Stimulated activated CD8-positive, alpha-beta memory T cell treated with anti-CD3 and anti-CD28 coated beads, Interleukin-4, amount 100 ng/mL, for 1 hour (primary cell): ENCODE results near the gene QRICH1.
A peak's percentile ranks its signal among the peaks of the same experiment; 100 is the strongest.

Experiments used
- DNase-seq, 2 donors: peaks; one replicate each; pipeline ENCODE4 v3.0.0-alpha.2; 2020; ENCODE audit warnings: low read depth in 2 of 2, low spot score in 1 of 2

Gene QRICH1

GRCh38 chr3:49034650-49035049 lies 59.2 kb downstream of the QRICH1 start:
- no peak for DNase-seq

GRCh38 chr3:49032646-49033304 lies 61.1 kb downstream of the QRICH1 start:
- DNase-seq: no peak

GRCh38 chr3:49030321-49030720 lies 63.5 kb downstream of the QRICH1 start:
- DNase-seq: no peak

- DNase-seq: no peak
Observed at GRCh38 chr3:49029563-49029884, 64.3 kb downstream of the QRICH1 start.

- peak; percentile 74 to 87 for DNase-seq
Observed at GRCh38 chr3:49028673-49029562, 65.0 kb downstream of the QRICH1 start, which contains the start of gene IMPDH2. Gene IMPDH2 (minus strand): TSS chr3:49029398. CDS start chr3:49029350, 48 bp downstream.

- DNase-seq: no peak
Observed at GRCh38 chr3:49028298-49028672, 65.6 kb downstream of the QRICH1 start.

GRCh38 chr3:49027634-49028033 lies 66.2 kb downstream of the QRICH1 start:
- DNase-seq: no peak

- DNase-seq: no peak
Observed at GRCh38 chr3:49026536-49026935, 67.3 kb downstream of the QRICH1 start.

- DNase-seq: no peak
Observed at GRCh38 chr3:49025793-49026520, 67.9 kb downstream of the QRICH1 start.

GRCh38 chr3:49025005-49025792 lies 68.7 kb downstream of the QRICH1 start:
- DNase-seq: no peak

- DNase-seq: no peak
Observed at GRCh38 chr3:49024449-49024848, 69.4 kb downstream of the QRICH1 start.

GRCh38 chr3:49023775-49024174 lies 70.1 kb downstream of the QRICH1 start:
- no peak for DNase-seq

GRCh38 chr3:49022688-49023171 lies 71.1 kb downstream of the QRICH1 start:
- DNase-seq: no peak

- DNase-seq: peak; percentile 84
Observed at GRCh38 chr3:49021813-49022687, 71.8 kb downstream of the QRICH1 start, which contains the start of gene NDUFAF3. Gene NDUFAF3 (plus strand): TSS chr3:49022121. CDS start chr3:49022145, 24 bp downstream.

GRCh38 chr3:49021213-49021812 lies 72.6 kb downstream of the QRICH1 start:
- peak; percentile 98 for DNase-seq

- DNase-seq: no peak
Observed at GRCh38 chr3:49020330-49021212, 73.3 kb downstream of the QRICH1 start.

GRCh38 chr3:49019941-49020329 lies 73.9 kb downstream of the QRICH1 start:
- DNase-seq: no peak

- DNase-seq: no peak
Observed at GRCh38 chr3:49018707-49019006, 75.2 kb downstream of the QRICH1 start.
